ENCODE results near the gene TPMT.

TPMT gene

DNA sequence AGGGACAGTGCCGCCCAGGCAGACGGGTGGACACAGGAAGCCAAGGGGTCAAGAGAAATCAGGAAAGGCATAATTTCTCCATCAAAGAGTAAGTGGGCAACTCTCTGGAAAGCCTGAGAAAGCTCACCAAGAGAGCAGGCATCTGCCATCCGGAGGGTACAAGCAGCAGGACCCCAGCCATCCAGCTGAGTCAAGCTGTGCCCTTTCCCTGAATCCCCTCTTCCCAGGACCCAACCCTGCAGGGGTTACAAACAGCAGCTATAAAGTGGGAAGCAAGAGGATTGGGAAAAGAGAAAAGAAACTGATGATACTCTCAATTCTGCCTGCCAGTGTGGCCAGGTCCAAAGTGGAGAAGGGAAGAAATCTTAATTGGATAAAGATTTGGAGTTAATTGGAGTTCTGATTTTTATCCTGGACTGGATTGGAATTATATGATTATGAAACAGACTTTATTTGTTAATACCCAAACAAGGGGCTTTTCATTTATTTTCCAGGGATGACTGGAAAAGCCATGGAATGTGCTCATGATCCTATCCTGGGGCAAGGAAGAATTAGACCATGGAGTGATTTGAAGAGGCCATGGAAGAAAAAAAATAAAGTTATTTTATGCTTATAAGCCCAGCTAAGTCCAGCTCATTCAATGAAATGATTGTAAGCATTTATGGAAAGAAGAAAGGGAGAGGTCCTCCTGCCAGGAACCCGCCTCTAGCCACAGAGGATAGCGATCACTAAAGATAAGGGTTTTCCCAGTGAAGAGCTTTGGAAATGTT is 67.3 kb downstream of the TPMT start:
- DNase-seq (ENCODE audit: low read depth): peak; percentile 20
- TF ChIP-seq, protein P1, sequence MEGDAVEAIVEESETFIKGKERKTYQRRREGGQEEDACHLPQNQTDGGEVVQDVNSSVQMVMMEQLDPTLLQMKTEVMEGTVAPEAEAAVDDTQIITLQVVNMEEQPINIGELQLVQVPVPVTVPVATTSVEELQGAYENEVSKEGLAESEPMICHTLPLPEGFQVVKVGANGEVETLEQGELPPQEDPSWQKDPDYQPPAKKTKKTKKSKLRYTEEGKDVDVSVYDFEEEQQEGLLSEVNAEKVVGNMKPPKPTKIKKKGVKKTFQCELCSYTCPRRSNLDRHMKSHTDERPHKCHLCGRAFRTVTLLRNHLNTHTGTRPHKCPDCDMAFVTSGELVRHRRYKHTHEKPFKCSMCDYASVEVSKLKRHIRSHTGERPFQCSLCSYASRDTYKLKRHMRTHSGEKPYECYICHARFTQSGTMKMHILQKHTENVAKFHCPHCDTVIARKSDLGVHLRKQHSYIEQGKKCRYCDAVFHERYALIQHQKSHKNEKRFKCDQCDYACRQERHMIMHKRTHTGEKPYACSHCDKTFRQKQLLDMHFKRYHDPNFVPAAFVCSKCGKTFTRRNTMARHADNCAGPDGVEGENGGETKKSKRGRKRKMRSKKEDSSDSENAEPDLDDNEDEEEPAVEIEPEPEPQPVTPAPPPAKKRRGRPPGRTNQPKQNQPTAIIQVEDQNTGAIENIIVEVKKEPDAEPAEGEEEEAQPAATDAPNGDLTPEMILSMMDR (conservative IDR thresholded peaks at IDR 0.05; ENCODE audit: low read depth, low read length): no peak
- no peak overlapping the region for H3K4me3 ChIP-seq (ENCODE audit: low read length)

DNA sequence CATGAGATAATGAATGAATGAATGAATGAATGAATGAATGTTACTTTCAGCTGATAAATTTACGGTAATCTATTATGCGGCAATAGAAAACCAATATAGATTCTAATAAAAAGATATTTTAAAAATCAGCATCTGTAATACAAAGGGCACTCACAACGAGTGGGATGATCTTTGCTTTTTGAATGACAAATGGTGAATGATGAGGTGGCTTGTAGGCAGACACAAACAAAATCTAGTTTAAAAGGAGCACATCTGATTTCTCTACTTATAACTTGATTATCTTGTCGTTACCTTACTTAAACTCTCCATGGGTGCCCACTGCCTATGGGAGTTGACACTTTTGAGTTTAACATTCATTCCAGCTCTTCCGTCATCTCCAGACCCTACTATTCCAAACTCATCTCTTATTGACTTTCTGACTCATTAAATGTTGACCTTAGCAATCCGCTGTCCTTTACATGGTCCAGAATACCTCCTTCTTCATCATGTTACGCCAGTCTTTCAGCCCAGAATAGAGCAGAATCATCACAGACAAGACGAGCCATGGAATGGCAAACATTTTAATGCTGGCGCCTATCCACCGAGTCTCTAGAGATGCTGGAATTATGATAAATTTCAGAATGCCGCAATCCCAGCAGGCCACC is 73.7 kb downstream of the TPMT start:
- DNase-seq (ENCODE audit: low read depth): no peak
- H3K4me3 ChIP-seq (ENCODE audit: low read length): no peak overlapping the region
- TF ChIP-seq, protein P1 (conservative IDR thresholded peaks at IDR 0.05; ENCODE audit: low read depth, low read length): no peak

DNA sequence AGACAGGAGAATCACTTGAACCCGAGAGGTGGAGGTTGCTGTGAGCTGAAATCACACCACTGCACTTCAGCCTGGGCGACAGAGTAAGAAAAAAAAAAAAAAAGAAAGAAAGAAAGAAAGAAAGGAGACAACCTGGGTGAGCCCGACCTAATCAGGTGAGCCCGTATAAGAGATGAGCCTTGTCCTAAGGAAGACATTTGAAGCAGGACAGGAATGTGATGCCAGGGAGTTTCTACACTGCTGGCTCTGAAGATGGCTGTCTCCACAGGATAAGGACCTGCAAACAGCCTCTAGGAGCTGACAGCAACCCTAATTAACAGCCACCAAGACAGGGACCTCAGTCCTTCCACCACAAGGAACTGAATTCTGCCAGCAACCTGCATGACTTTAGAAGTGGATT is 74.3 kb downstream of the TPMT start:
- TF ChIP-seq, protein P1 (conservative IDR thresholded peaks at IDR 0.05; ENCODE audit: low read depth, low read length): no peak
- DNase-seq (ENCODE audit: low read depth): no peak
- no peak overlapping the region for H3K4me3 ChIP-seq (ENCODE audit: low read length)

DNA sequence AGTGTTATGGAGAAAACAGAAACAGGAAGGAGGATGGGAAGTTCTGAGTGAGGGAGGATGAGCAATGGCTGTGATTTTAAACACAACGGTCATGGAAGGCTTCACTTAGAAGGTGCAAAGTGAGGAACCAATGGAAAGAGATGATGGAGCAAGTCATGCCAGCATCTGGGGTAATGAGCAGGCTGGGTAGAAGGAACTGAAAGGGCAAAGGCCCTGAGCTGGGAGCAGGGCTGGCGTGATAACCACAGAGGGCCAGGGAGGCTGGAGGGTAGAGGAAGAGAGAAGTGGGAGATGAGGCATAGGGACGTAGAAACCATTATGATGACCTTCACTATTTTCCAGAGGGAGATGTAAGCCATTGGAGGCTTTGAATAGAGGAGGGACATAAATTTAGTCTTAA is 76.0 kb downstream of the TPMT start:
- TF ChIP-seq, protein P1 (conservative IDR thresholded peaks at IDR 0.05; ENCODE audit: low read depth, low read length): no peak
- no peak overlapping the region for H3K4me3 ChIP-seq (ENCODE audit: low read length)
- no peak for DNase-seq (ENCODE audit: low read depth)
